Esophagus muscularis mucosa (tissue), 4 donors: Measurements from ENCODE around the gene C6orf136. TPM values are rescaled to one million over a fixed set of nuclear protein-coding genes. Genes with fewer than 3 reads are reported as not detected.

Source experiments
- DNase-seq: peaks from one replicate; pipeline ENCODE4 v3.0.0-alpha.2; 2017; ENCODE audit errors: extremely low spot score
- H3K27ac ChIP-seq, 4 donors: fragments of 200-600 bp; sonication (generic); replicated peaks in 1 of 4; 1 replicate in 3 of 4; 2 replicates in 1 of 4; pipeline ENCODE4 v1.5.1; 2016 to 2019; ENCODE audit warnings: mild to moderate bottlenecking in 1 of 4
- H3K27me3 ChIP-seq, 4 donors: fragments of 200-600 bp; sonication (generic); one replicate each; pipeline versions ENCODE4 v1.5.1 to v1.6.0; 2016 to 2019
- H3K36me3 ChIP-seq, 4 donors: fragments of 200-600 bp; sonication (generic); one replicate each; pipeline ENCODE4 v1.5.1; 2016 to 2019
- H3K4me1 ChIP-seq, 4 donors: fragments of 200-600 bp; sonication (generic); one replicate each; pipeline ENCODE4 v1.5.1; 2016 to 2019
- H3K4me3 ChIP-seq, 4 donors: fragments of 200-600 bp; sonication (generic); 1 replicate in 2 of 4; 2 replicates in 2 of 4; pipeline ENCODE4 v1.5.1; 2016 to 2019; ENCODE audit warnings: mild to moderate bottlenecking in 4 of 4, moderate library complexity in 1 of 4
- H3K9me3 ChIP-seq, 4 donors: fragments of 200-600 bp; sonication (generic); 1 replicate in 3 of 4; 2 replicates in 1 of 4; pipeline ENCODE4 v1.5.1; 2016 to 2019
- CTCF ChIP-seq, 3 experiments: fragments of 200-600 bp in 2 of 3; fragments of 450-650 bp in 1 of 3; sonication (generic) in 2 of 3; IDR thresholded peaks; one replicate each; pipeline ENCODE4 v1.5.1; 2017 to 2019; ENCODE audit warnings: antibody characterized with exemption in 3 of 3, mild to moderate bottlenecking in 2 of 3, moderate library complexity in 1 of 3
- EP300 ChIP-seq: sonication (generic); formaldehyde crosslinking; IDR thresholded peaks from one replicate; pipeline ENCODE4 v1.6.1; 2017; ENCODE audit warnings: antibody characterized with exemption
- POLR2A ChIP-seq: fragments of 450-650 bp; IDR thresholded peaks from one replicate; pipeline ENCODE4 v1.6.1; 2017; ENCODE audit warnings: antibody characterized with exemption, moderate library complexity, mild to moderate bottlenecking, low read depth
- POLR2AphosphoS5 ChIP-seq, 2 donors: sonication (generic); formaldehyde crosslinking; IDR thresholded peaks; one replicate each; pipeline ENCODE4 v1.6.1; 2017; ENCODE audit warnings: antibody characterized with exemption in 2 of 2
- WGBS: methylation state at CpG from one replicate; pipeline ENCODE4 v1.1.5; 2018; 5-methylcytosine and 5-hydroxymethylcytosine counted together
- intact Hi-C: fragments of 100-400 bp; cut with DNase I; formaldehyde crosslinking; loops from one replicate; pipeline ENCODE4 v1.15.1; 2023
- total RNA-seq, 4 donors: library from RNA; depleted of rRNA; stranded (reverse); fragments of >200 nt; gene quantifications; one replicate each; pipeline versions ENCODE4 v1.1.0 to v1.2.1, GENCODE V29; 2016

The C6orf136 gene
- total RNA-seq, 4 donors from 2014 or later: 8.0 to 28.2 (median 24.0) TPM

- intact Hi-C loops: no loop called here
- TF ChIP-seq POLR2A: no peak
- no peak for TF ChIP-seq POLR2AphosphoS5 (IDR thresholded peaks at IDR 0.05)
- no peak for TF ChIP-seq EP300
- DNase-seq: no peak
- WGBS: 14% methylated on average over 8 of the region's 8 CpGs
- Histone ChIP-seq H3K9me3 (no peaks in the 10 kb centered on the region), H3K27me3 (no peaks in the 10 kb centered on the region), H3K27ac (peak overlapping the region; percentile 83 to 98 (median 93)), H3K36me3 (peaks cover 40 to 59% (median 49%) of the 10 kb centered on the region in 4 donors), H3K4me1 (peaks cover 24 to 34% (median 31%) of the 10 kb centered on the region in 4 donors), H3K4me3 (peak overlapping the region; percentile 59 to 71 (median 70))
Observed at GRCh38 chr6:30618270-30618797, 28.6 kb upstream of the C6orf136 start.

- Histone ChIP-seq H3K36me3 (peaks cover 49 to 71% (median 61%) of the 10 kb centered on the region in 4 donors), H3K27me3 (no peaks in the 10 kb centered on the region), H3K9me3 (no peaks in the 10 kb centered on the region), H3K4me3 (no peak overlapping the region), H3K27ac (peak overlapping the region in 2 of 4 donors; percentile 90 to 98), H3K4me1 (peaks cover 12 to 22% (median 19%) of the 10 kb centered on the region in 4 donors)
- TF ChIP-seq CTCF (IDR thresholded peaks at IDR 0.05) (no peak), POLR2A (no peak), POLR2AphosphoS5 (IDR thresholded peaks at IDR 0.05) (no peak), EP300 (no peak)
- 94% methylated on average over 11 of the region's 11 CpGs for WGBS
- intact Hi-C loops: no loop called here
- DNase-seq: no peak
Observed at GRCh38 chr6:30619561-30619960, 27.4 kb upstream of the C6orf136 start.

GRCh38 chr6:30625511-30625910 is 21.4 kb upstream of the C6orf136 start:
- Histone ChIP-seq H3K27ac (peak overlapping the region; percentile 91), H3K9me3 (no peaks in the 10 kb centered on the region), H3K36me3 (peaks cover 52 to 86% (median 75%) of the 10 kb centered on the region in 4 donors), H3K4me3 (no peak overlapping the region), H3K27me3 (no peaks in the 10 kb centered on the region), H3K4me1 (peaks cover 11 to 22% (median 16%) of the 10 kb centered on the region in 4 donors)
- intact Hi-C loops: no loop called here
- WGBS: 92% methylated on average over 8 of the region's 8 CpGs
- TF ChIP-seq EP300 (no peak), POLR2AphosphoS5 (IDR thresholded peaks at IDR 0.05) (no peak), CTCF (IDR thresholded peaks at IDR 0.05) (no peak), POLR2A (no peak)
- DNase-seq: no peak

GRCh38 chr6:30626484-30627366 is 20.2 kb upstream of the C6orf136 start, which contains the start of gene ATAT1:
Gene ATAT1, plus strand, starts transcription at chr6:30626874.
- TF ChIP-seq EP300 (peak; percentile 70), POLR2AphosphoS5 (IDR thresholded peaks at IDR 0.05) (peak; percentile 83 to 85), CTCF (IDR thresholded peaks at IDR 0.05) (peak; percentile 38 to 66 (median 47)), POLR2A (no peak)
- Histone ChIP-seq H3K27me3 (no peaks in the 10 kb centered on the region), H3K4me3 (peak within 1 kb of the TSS; percentile 52 to 66 (median 58)), H3K4me1 (peaks cover 11 to 19% (median 16%) of the 10 kb centered on the region in 4 donors), H3K27ac (peak within 1 kb of the TSS; percentile 91), H3K36me3 (peaks cover 40 to 82% (median 69%) of the 10 kb centered on the region in 4 donors), H3K9me3 (no peaks in the 10 kb centered on the region)
- WGBS: 11% methylated on average over 8 of the region's 36 CpGs
- DNase-seq: peak; percentile 98
- intact Hi-C loops: loop anchor here (2.0 kb wide), 1 partner anchor 46 kb away; the partner anchor contains the start of gene DHX16

GRCh38 chr6:30635834-30636233 is 11.1 kb upstream of the C6orf136 start:
- intact Hi-C loops: no loop called here
- H3K4me1 ChIP-seq: no peaks in the 10 kb centered on the region
- WGBS: 82% methylated on average over 3 of the region's 3 CpGs
- no peak overlapping the region for H3K27ac ChIP-seq
- H3K9me3 ChIP-seq: no peaks in the 10 kb centered on the region
- H3K36me3 ChIP-seq: peaks cover 3 to 60% (median 38%) of the 10 kb centered on the region in 4 donors
- H3K4me3 ChIP-seq: no peak overlapping the region
- no peak for DNase-seq
- no peaks in the 10 kb centered on the region for H3K27me3 ChIP-seq
- TF ChIP-seq EP300: no peak
- TF ChIP-seq CTCF (IDR thresholded peaks at IDR 0.05): no peak
- no peak for TF ChIP-seq POLR2A
- TF ChIP-seq POLR2AphosphoS5 (IDR thresholded peaks at IDR 0.05): no peak
